HepG2 (cell line): Measurements from ENCODE around the gene NHP2. TPM values are rescaled to one million over a fixed set of nuclear protein-coding genes. Genes with fewer than 3 reads are reported as not detected.

ENCODE experiments used
- ATAC-seq: fragments of 200-7000 bp; cut with Tn5 transposase; 3 replicates; pipeline ENCODE4 v1.9.1; 2020; ENCODE audit warnings: mild to moderate bottlenecking, moderate library complexity
- BruUV-seq: library from RNA; stranded (reverse); fragments of 400-500 nt; replicated peaks from 2 replicates; lab custom pipeline; 2021; lab: Mats Ljungman, UMichigan
- CTCF ChIA-PET: fragments of 300-600 bp; formaldehyde crosslinking; extraction: SDS; loops from one replicate; lab custom pipeline; 2021; ENCODE audit warnings: low total read pairs, inconsistent platforms, low intra/inter-chr PET ratio; lab: Yijun Ruan, JAX
- POLR2A ChIA-PET: fragments of 350-600 bp; sonication (Branson Sonifier 250); formaldehyde crosslinking; loops from one replicate; lab custom pipeline; 2020; ENCODE audit warnings: antibody characterized with exemption, inconsistent platforms; lab: Yijun Ruan, JAX
- DNase-seq: peaks from one replicate; pipeline ENCODE4 v3.0.0-alpha.2; 2015; ENCODE audit warnings: low spot score
- FAIRE-seq: peaks from 3 replicates; lab custom pipeline; 2011; peaks lifted over from hg19 to GRCh38; lab: Jason Lieb, UNC
- H2AFZ ChIP-seq: one replicate; pipeline ENCODE4 v1.6.1; 2011; ENCODE audit warnings: low read length, inconsistent platforms
- H3K27ac ChIP-seq: fragments of 300-600 bp; 3 replicates; pipeline ENCODE4 v1.8.0; 2011; ENCODE audit warnings: mixed run types, mild to moderate bottlenecking, mixed read lengths, low read length, inconsistent platforms; ENCODE audit not compliant: insufficient read depth; ENCODE audit errors: extremely low read length
- H3K27me3 ChIP-seq, 2 experiments: fragments of 200-600 bp in 1 of 2; 2 replicates in 1 of 2; 3 replicates in 1 of 2; pipeline versions ENCODE4 v1.6.0 to v1.8.0; 2011; ENCODE audit warnings: low read length in 2 of 2, mild to moderate bottlenecking in 2 of 2, moderate library complexity in 2 of 2, inconsistent platforms in 1 of 2; ENCODE audit not compliant: insufficient read depth in 2 of 2, control insufficient read depth in 1 of 2
- H3K36me3 ChIP-seq, 2 experiments: fragments of 200-600 bp in 1 of 2; replicated peaks in 1 of 2; 2 replicates in 1 of 2; 3 replicates in 1 of 2; pipeline versions ENCODE4 v1.5.1 to v1.8.0; 2011; ENCODE audit warnings: low read length in 2 of 2, inconsistent platforms in 1 of 2; ENCODE audit not compliant: insufficient read depth in 2 of 2, control insufficient read depth in 1 of 2
- H3K4me1 ChIP-seq: 2 replicates; pipeline ENCODE4 v1.5.1; 2012; ENCODE audit warnings: low read length, inconsistent platforms; ENCODE audit not compliant: insufficient read depth
- H3K4me2 ChIP-seq: 2 replicates; pipeline ENCODE4 v1.6.0; 2011; ENCODE audit warnings: low read depth, low read length, inconsistent platforms
- H3K4me3 ChIP-seq, 3 experiments: fragments of 200-600 bp in 1 of 3; sonication (generic), shearing (Covaris generic) in 1 of 3; replicated peaks in 1 of 3; 2 replicates each; pipeline ENCODE4 v1.5.1; 2011 to 2016; ENCODE audit warnings: low read length in 3 of 3, inconsistent platforms in 2 of 3, low read depth in 2 of 3, mild to moderate bottlenecking in 2 of 3, control low read depth in 1 of 3, mixed read lengths in 1 of 3; ENCODE audit not compliant: insufficient read depth in 1 of 3
- H3K79me2 ChIP-seq: one replicate; pipeline ENCODE4 v1.6.1; 2011; ENCODE audit warnings: low read length, inconsistent platforms; ENCODE audit not compliant: insufficient read depth
- H3K9ac ChIP-seq: 2 replicates; pipeline ENCODE4 v1.6.0; 2011; ENCODE audit warnings: mild to moderate bottlenecking, low read depth, low read length, inconsistent platforms; ENCODE audit not compliant: insufficient read depth
- H3K9me3 ChIP-seq: 2 replicates; pipeline ENCODE4 v1.5.1; 2012; ENCODE audit warnings: mild to moderate bottlenecking, low read length
- H4K20me1 ChIP-seq: 2 replicates; pipeline ENCODE4 v1.6.0; 2011; ENCODE audit warnings: inconsistent platforms, mild to moderate bottlenecking, low read length, moderate library complexity; ENCODE audit not compliant: insufficient read depth
- CEBPB ChIP-seq: IDR thresholded peaks from 2 replicates; pipeline ENCODE4 v1.6.1; 2011; ENCODE audit warnings: low read depth, low read length, improper control_type of control experiment, borderline replicate concordance
- MXD3 ChIP-seq: IDR thresholded peaks from 2 replicates; pipeline ENCODE4 v1.6.1; 2016; ENCODE audit warnings: mild to moderate bottlenecking, missing biosample characterization, missing genetic modification reagents
- REL ChIP-seq: sonication (generic); formaldehyde crosslinking; conservative IDR thresholded peaks from 2 replicates; pipeline ENCODE4 v1.8.0; 2022; ENCODE audit warnings: mild to moderate bottlenecking, missing genetic modification reagents, moderate library complexity
- REST ChIP-seq, 2 experiments: IDR thresholded peaks; 2 replicates each; pipeline ENCODE4 v1.6.1; 2011 to 2012; ENCODE audit warnings: low read length in 2 of 2, borderline replicate concordance in 1 of 2, low read depth in 1 of 2, mild to moderate bottlenecking in 1 of 2, moderate library complexity in 1 of 2
- ZBTB39 ChIP-seq: sonication (generic); formaldehyde crosslinking; IDR thresholded peaks from 2 replicates; pipeline ENCODE4 v1.5.0; 2020; ENCODE audit warnings: missing genetic modification reagents
- ZFP41 ChIP-seq: sonication (generic); formaldehyde crosslinking; IDR thresholded peaks from 2 replicates; pipeline ENCODE4 v1.4.0; 2020; ENCODE audit warnings: mild to moderate bottlenecking, missing genetic modification reagents, borderline replicate concordance
- WGBS: methylation state at CpG from one replicate; pipeline ENCODE4 v1.1.6; 2017; ENCODE audit warnings: low lambda C conversion rate; 5-methylcytosine and 5-hydroxymethylcytosine counted together
- in situ Hi-C: cut with HindIII; loops from 2 replicates; pipeline ENCODE4 v1.10.0; 2017; ENCODE audit warnings: low pct_unique_long_range_greater_than_20kb; ENCODE audit not compliant: extremely low pct_ligation_motif_present
- intact Hi-C: fragments of 100-400 bp; cut with micrococcal nuclease; formaldehyde crosslinking; loops from one replicate; pipeline ENCODE4 v1.10.0; 2022; ENCODE audit not compliant: unreplicated experiment
- polyA plus RNA-seq, 8 experiments: library from polyadenylated mRNA; depleted of rRNA in 3 of 8; stranded (reverse) in 7 of 8; unstranded in 1 of 8; fragments of >200 nt; fragmentation: Illumina TruSeq in 4 of 8; extraction: Trizol in 4 of 8; gene quantifications; 2 replicates each; pipeline versions ENCODE4 v1.2.1 to v1.2.3, GENCODE V29; 2011 to 2016; ENCODE audit warnings: low read depth in 4 of 8, missing spikeins in 1 of 8, mixed read lengths in 1 of 8; ENCODE audit not compliant: insufficient read depth in 1 of 8
- total RNA-seq, 5 experiments: library from RNA; depleted of rRNA; stranded (reverse); fragments of >200 nt; fragmentation: Illumina TruSeq; extraction: Trizol; gene quantifications; 2 replicates each; pipeline ENCODE4 v1.2.3, GENCODE V29; 2016; ENCODE audit warnings: low read depth in 1 of 5

Gene NHP2
- total and polyA plus RNA-seq, 2 of the 13 experiments (the other 11 are each of a cell fraction or from before 2014, with no cell fraction given), result 56.2 to 96.1 TPM

GRCh38 chr5:178182158-178182876, 28.6 kb upstream of the NHP2 start:
- in situ Hi-C loops, result no loop called here
- CTCF ChIA-PET, result no interaction called here
- TF ChIP-seq ZBTB39 (CRISPR knock-in tag) (no peak), REL (no peak), ZFP41 (CRISPR knock-in tag) (no peak), CEBPB (no peak), MXD3 (CRISPR knock-in tag) (no peak), REST (IDR thresholded peaks at IDR 0.05; ENCODE audit: borderline replicate concordance in 1 of 2, low read depth in 1 of 2, low read length in 2 of 2) (no peak)

More at GRCh38 chr5:178182158-178182876, 28.6 kb upstream of the NHP2 start:
- H3K27me3 ChIP-seq, result no peaks in the 10 kb centered on the region
- no peak for FAIRE-seq
- BruUV-seq, result no TSS peak
- no peak for ATAC-seq
- H3K4me3 ChIP-seq, result no peak overlapping the region
- no peaks in the 10 kb centered on the region for H3K9me3 ChIP-seq
- no peaks in the 10 kb centered on the region for H3K79me2 ChIP-seq
- no peaks in the 10 kb centered on the region for H3K4me1 ChIP-seq
- no peak overlapping the region for H2AFZ ChIP-seq
- intact Hi-C loops, result no loop called here
- H4K20me1 ChIP-seq, result no peaks in the 10 kb centered on the region
- H3K9ac ChIP-seq, result no peak overlapping the region
- DNase-seq, result no peak
- H3K27ac ChIP-seq, result no peak overlapping the region
- 5% methylated on average over 4 of the region's 4 CpGs for WGBS
- no peaks in the 10 kb centered on the region for H3K36me3 ChIP-seq
- POLR2A ChIA-PET, result no interaction called here
- H3K4me2 ChIP-seq, result no peak overlapping the region
